LNCAP (cell line): ENCODE measurements around the gene MTHFD2L.

Experiments used
- TF ChIP-seq, protein P1 (sequence below): fragments of 450-650 bp; IDR thresholded peaks from 2 replicates; pipeline ENCODE4 v1.5.1; 2017; ENCODE audit warnings: mild to moderate bottlenecking

MTHFD2L gene

GRCh38 chr4:74123065-74123728, 34.7 kb upstream of the MTHFD2L start:
- TF ChIP-seq, protein P1, sequence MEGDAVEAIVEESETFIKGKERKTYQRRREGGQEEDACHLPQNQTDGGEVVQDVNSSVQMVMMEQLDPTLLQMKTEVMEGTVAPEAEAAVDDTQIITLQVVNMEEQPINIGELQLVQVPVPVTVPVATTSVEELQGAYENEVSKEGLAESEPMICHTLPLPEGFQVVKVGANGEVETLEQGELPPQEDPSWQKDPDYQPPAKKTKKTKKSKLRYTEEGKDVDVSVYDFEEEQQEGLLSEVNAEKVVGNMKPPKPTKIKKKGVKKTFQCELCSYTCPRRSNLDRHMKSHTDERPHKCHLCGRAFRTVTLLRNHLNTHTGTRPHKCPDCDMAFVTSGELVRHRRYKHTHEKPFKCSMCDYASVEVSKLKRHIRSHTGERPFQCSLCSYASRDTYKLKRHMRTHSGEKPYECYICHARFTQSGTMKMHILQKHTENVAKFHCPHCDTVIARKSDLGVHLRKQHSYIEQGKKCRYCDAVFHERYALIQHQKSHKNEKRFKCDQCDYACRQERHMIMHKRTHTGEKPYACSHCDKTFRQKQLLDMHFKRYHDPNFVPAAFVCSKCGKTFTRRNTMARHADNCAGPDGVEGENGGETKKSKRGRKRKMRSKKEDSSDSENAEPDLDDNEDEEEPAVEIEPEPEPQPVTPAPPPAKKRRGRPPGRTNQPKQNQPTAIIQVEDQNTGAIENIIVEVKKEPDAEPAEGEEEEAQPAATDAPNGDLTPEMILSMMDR = no peak

DNA sequence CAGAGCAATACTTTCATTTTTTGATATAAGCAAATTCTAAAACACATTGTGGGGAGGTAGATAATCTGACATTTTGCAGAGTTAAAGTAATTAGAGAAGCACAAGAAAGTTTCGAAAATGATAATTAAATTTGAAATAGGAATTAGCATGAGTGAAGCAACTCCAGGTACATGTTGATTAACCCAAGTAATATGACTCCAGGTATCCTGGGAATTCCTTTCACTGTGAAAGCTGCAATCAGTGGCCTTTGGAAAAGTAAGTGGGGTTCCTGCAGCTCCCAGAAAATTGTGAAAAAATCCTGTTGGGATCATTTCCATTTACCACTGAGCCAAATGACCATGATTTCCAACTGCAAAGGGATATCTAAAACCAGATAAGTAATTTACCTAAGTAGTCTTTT, 32.9 kb upstream of the MTHFD2L start:
- TF ChIP-seq, protein P1 = no peak

- TF ChIP-seq, protein P1 = no peak
These were observed 30.2 kb upstream of the MTHFD2L start for GRCh38 chr4:74127745-74128144.

- TF ChIP-seq, protein P1 = no peak
These were observed 25.0 kb upstream of the MTHFD2L start for GRCh38 chr4:74132944-74133343.

DNA sequence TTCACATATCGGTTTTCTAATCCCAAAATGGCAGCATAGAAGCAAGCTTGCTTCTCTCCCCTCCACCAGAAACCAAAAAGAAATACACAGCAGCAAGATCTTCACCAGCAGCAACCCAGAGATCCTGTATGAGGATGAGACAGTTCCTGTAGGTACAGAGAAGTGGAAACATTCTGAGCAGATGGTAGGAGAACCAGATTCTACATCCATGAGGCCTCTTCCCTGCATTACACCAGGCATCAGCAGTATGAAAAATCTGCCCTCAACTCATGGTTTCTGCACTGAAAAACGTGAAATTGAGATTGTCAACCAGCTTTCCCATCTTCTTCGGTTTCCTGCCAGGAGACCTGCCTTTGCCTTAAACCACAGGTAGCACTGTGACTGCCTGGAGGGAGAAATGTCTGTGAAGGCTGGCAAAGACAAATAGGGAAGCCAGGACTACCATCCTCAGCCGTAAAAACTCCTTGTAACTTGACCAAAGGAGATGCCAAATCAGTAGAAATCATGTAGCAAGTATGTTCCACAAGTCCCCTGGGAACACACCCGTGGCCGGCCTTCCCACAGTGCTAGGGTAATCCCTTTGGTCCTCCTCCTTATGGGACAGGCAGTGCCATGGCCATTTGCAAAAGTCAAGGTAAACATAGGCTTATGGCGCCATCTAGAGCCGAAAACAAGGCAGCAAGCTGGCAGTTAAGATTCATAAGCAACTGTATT, 24.0 kb upstream of the MTHFD2L start:
- TF ChIP-seq, protein P1 = peak; percentile 80; the same call in 1 of the 2 replicates

GRCh38 chr4:74134500-74134852, 23.4 kb upstream of the MTHFD2L start:
- TF ChIP-seq, protein P1 = peak; percentile 6

DNA sequence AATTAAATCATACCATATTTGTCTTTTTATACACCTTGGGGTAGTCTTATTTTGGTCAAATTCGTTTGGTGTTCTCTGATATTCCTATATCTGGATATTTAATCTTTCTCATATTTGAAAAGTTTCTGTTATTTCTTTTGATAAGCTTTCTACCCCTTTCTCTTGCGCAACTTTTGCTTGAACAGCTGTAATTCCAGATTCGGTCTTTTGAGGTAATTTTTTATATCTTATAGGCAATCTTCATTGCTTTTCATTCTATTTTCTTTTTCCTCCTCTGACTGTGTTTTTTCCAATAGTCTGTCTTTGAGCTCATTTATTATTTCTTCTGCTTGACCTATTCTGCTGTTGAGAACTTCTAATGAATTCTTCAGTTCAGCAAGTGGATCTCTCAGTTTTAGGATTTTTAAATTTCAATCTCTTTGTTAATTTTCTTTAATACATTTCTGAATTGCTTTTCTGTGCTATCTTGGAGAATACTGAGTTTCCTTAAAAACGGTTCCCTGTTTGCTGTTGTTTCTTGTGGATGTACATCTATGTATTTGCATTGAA, 11.3 kb upstream of the MTHFD2L start:
- TF ChIP-seq, protein P1 = no peak
